H9 (cell line): ENCODE results near the gene FUS. TPM values are rescaled to one million over a fixed set of nuclear protein-coding genes. Genes with fewer than 3 reads are reported as not detected.

Source experiments
- DNase-seq: peaks from one replicate; pipeline ENCODE4 v3.0.0-alpha.2; 2017
- H2AFZ ChIP-seq: one replicate; pipeline ENCODE4 v1.6.1; 2013; ENCODE audit warnings: mild to moderate bottlenecking, low read length, control low read depth, moderate library complexity
- H2AK5ac ChIP-seq: 2 replicates; pipeline ENCODE4 v1.6.1; 2013; ENCODE audit warnings: low read length, control low read depth, mixed read lengths; ENCODE audit not compliant: insufficient read length
- H2BK120ac ChIP-seq: one replicate; pipeline ENCODE4 v1.6.1; 2013; ENCODE audit warnings: low read depth, mild to moderate bottlenecking, low read length, control low read depth, inconsistent platforms; ENCODE audit not compliant: poor library complexity, severe bottlenecking
- H2BK12ac ChIP-seq: 2 replicates; pipeline ENCODE4 v1.6.1; 2013; ENCODE audit warnings: low read length, control low read depth, mixed read lengths, low read depth; ENCODE audit not compliant: insufficient read length
- H2BK15ac ChIP-seq: 2 replicates; pipeline ENCODE4 v1.6.1; 2013; ENCODE audit warnings: low read depth, low read length, control low read depth
- H2BK20ac ChIP-seq: one replicate; pipeline ENCODE4 v1.6.1; 2013; ENCODE audit warnings: low read depth, mild to moderate bottlenecking, low read length, control low read depth, inconsistent platforms; ENCODE audit not compliant: poor library complexity, severe bottlenecking
- H2BK5ac ChIP-seq: 2 replicates; pipeline ENCODE4 v1.6.1; 2013; ENCODE audit warnings: low read length, control low read depth, mixed read lengths; ENCODE audit not compliant: insufficient read length
- H3K14ac ChIP-seq: 2 replicates; pipeline ENCODE4 v1.6.1; 2013; ENCODE audit warnings: low read length, control low read depth; ENCODE audit not compliant: insufficient read depth
- H3K18ac ChIP-seq: 2 replicates; pipeline ENCODE4 v1.6.1; 2013; ENCODE audit warnings: low read depth, mild to moderate bottlenecking, mixed read lengths, low read length, control low read depth; ENCODE audit not compliant: insufficient read length
- H3K23ac ChIP-seq: 2 replicates; pipeline ENCODE4 v1.6.1; 2013; ENCODE audit warnings: low read length, control low read depth, mixed read lengths, low read depth; ENCODE audit not compliant: insufficient read length
- H3K23me2 ChIP-seq: 2 replicates; pipeline ENCODE4 v1.6.1; 2013; ENCODE audit warnings: low read depth, mild to moderate bottlenecking, mixed read lengths, low read length, control low read depth; ENCODE audit not compliant: insufficient read length, poor library complexity, severe bottlenecking
- H3K27ac ChIP-seq: 2 replicates; pipeline ENCODE4 v1.5.1; 2013; ENCODE audit warnings: low read length, control low read depth, mixed read lengths, low read depth; ENCODE audit not compliant: insufficient read length
- H3K27me3 ChIP-seq: 2 replicates; pipeline ENCODE4 v1.6.1; 2013; ENCODE audit warnings: low read length, control low read depth, inconsistent platforms; ENCODE audit not compliant: insufficient read depth
- H3K4ac ChIP-seq: 2 replicates; pipeline ENCODE4 v1.6.1; 2013; ENCODE audit warnings: low read depth, mild to moderate bottlenecking, control low read depth, inconsistent platforms, low read length, moderate library complexity
- H3K4me1 ChIP-seq: 2 replicates; pipeline ENCODE4 v1.6.1; 2013; ENCODE audit warnings: low read length, control low read depth, inconsistent platforms; ENCODE audit not compliant: insufficient read depth
- H3K4me2 ChIP-seq: 2 replicates; pipeline ENCODE4 v1.6.1; 2013; ENCODE audit warnings: low read length, control low read depth, mixed read lengths; ENCODE audit not compliant: insufficient read length, insufficient read depth
- H3K56ac ChIP-seq: 2 replicates; pipeline ENCODE4 v1.6.1; 2013; ENCODE audit warnings: low read depth, mild to moderate bottlenecking, mixed read lengths, low read length, control low read depth; ENCODE audit not compliant: insufficient read length
- H3K79me1 ChIP-seq: 2 replicates; pipeline ENCODE4 v1.6.1; 2013; ENCODE audit warnings: low read depth, mild to moderate bottlenecking, moderate library complexity, low read length, control low read depth, inconsistent platforms; ENCODE audit not compliant: insufficient read depth, poor library complexity, severe bottlenecking
- H3K79me2 ChIP-seq: 2 replicates; pipeline ENCODE4 v1.6.1; 2013; ENCODE audit warnings: low read length, control low read depth, inconsistent platforms; ENCODE audit not compliant: insufficient read depth
- H3K9ac ChIP-seq: 2 replicates; pipeline ENCODE4 v1.6.1; 2013; ENCODE audit warnings: low read length, control low read depth, mixed read lengths; ENCODE audit not compliant: insufficient read length; ENCODE audit errors: extremely low read depth
- H3K9me3 ChIP-seq: one replicate; pipeline ENCODE4 v1.6.1; 2013; ENCODE audit warnings: low read depth, low read length, inconsistent platforms; ENCODE audit not compliant: control insufficient read depth
- H3T11ph ChIP-seq: one replicate; pipeline ENCODE4 v1.6.1; 2013; ENCODE audit warnings: mild to moderate bottlenecking, low read length, control low read depth, inconsistent platforms
- H4K20me1 ChIP-seq: one replicate; pipeline ENCODE4 v1.6.1; 2013; ENCODE audit not compliant: control insufficient read depth, insufficient read length, insufficient read depth
- H4K5ac ChIP-seq: 2 replicates; pipeline ENCODE4 v1.6.1; 2013; ENCODE audit warnings: low read depth, mild to moderate bottlenecking, mixed read lengths, low read length, control low read depth; ENCODE audit not compliant: insufficient read length
- H4K8ac ChIP-seq: replicated peaks from 2 replicates; pipeline ENCODE4 v1.6.1; 2013; ENCODE audit warnings: low read length, control low read depth, mixed read lengths, low read depth; ENCODE audit not compliant: insufficient read length
- H4K91ac ChIP-seq: 2 replicates; pipeline ENCODE4 v1.6.1; 2013; ENCODE audit warnings: low read depth, mild to moderate bottlenecking, moderate library complexity, mixed read lengths, low read length, control low read depth; ENCODE audit not compliant: insufficient read length
- H3K27ac Mint-ChIP-seq, 3 experiments: 2 replicates in 2 of 3; 3 replicates in 1 of 3; pipeline ENCODE4 v1.8.0; 2020 to 2021; ENCODE audit warnings: mixed read lengths in 3 of 3, mild to moderate bottlenecking in 1 of 3, moderate library complexity in 1 of 3
- H3K27me3 Mint-ChIP-seq: 2 replicates; pipeline ENCODE4 v1.8.0; 2021; ENCODE audit warnings: low read depth, mild to moderate bottlenecking, moderate library complexity, mixed read lengths
- H3K36me3 Mint-ChIP-seq, 3 experiments: 2 replicates in 2 of 3; 3 replicates in 1 of 3; pipeline ENCODE4 v1.8.0; 2020 to 2021; ENCODE audit warnings: low read depth in 3 of 3, mixed read lengths in 3 of 3; ENCODE audit not compliant: insufficient read depth in 1 of 3
- H3K4me1 Mint-ChIP-seq, 2 experiments: 2 replicates each; pipeline ENCODE4 v1.8.0; 2020; ENCODE audit warnings: mixed read lengths in 2 of 2
- H3K4me3 Mint-ChIP-seq, 2 experiments: 2 replicates in 1 of 2; 3 replicates in 1 of 2; pipeline ENCODE4 v1.8.0; 2020 to 2021; ENCODE audit warnings: mild to moderate bottlenecking in 2 of 2, mixed read lengths in 2 of 2, moderate library complexity in 1 of 2
- H3K9me3 Mint-ChIP-seq, 2 experiments: 2 replicates in 1 of 2; 3 replicates in 1 of 2; pipeline ENCODE4 v1.8.0; 2020; ENCODE audit warnings: mild to moderate bottlenecking in 2 of 2, mixed read lengths in 2 of 2, moderate library complexity in 1 of 2
- CTCF ChIP-seq: fragments of 200-600 bp; sonication (generic); conservative IDR thresholded peaks from 3 replicates; pipeline ENCODE4 v1.8.0; 2021; ENCODE audit warnings: antibody characterized with exemption, mild to moderate bottlenecking
- WGBS: extraction: QIAGEN DNeasy Blood & Tissue Kit; methylation state at CpG from one replicate; pipeline ENCODE4 v1.1.7; 2013; ENCODE audit warnings: missing lambda C conversion rate, low lambda C conversion rate, mixed read lengths; ENCODE audit not compliant: insufficient read length; ENCODE audit errors: extremely low coverage; 5-methylcytosine and 5-hydroxymethylcytosine counted together
- total RNA-seq: library from RNA; stranded (reverse); gene quantifications from 2 replicates; pipeline ENCODE4 v1.2.1, GENCODE V29; 2021

The FUS gene
- total RNA-seq, 1 experiment from 2014 or later, result 1,034 TPM

- Histone ChIP-seq H3K23me2 (peaks cover 5% of the 10 kb centered on the region), H3K56ac (no peak overlapping the region), H2BK15ac (no peak overlapping the region), H3T11ph (no peak overlapping the region), H3K4ac (no peak overlapping the region), H3K9ac (no peak overlapping the region), H3K4me1 (peaks cover 18% of the 10 kb centered on the region; the same call in 1 of the 2 replicates), H2AK5ac (no peak overlapping the region), H4K5ac (no peak overlapping the region), H2BK5ac (no peak overlapping the region), H2BK20ac (no peak overlapping the region), H3K23ac (no peak overlapping the region), H4K8ac (no peak overlapping the region), H3K27me3 (no peaks in the 10 kb centered on the region), H2BK120ac (no peak overlapping the region), H3K14ac (no peak overlapping the region), H3K27ac (no peak overlapping the region), H3K18ac (no peak overlapping the region), H2AFZ (no peak overlapping the region), H4K20me1 (no peaks in the 10 kb centered on the region), H3K9me3 (no peaks in the 10 kb centered on the region), H2BK12ac (no peak overlapping the region), H3K79me1 (peaks cover 5% of the 10 kb centered on the region), H3K4me2 (no peak overlapping the region), H4K91ac (peak overlapping the region; percentile 16), H3K79me2 (peaks cover 4% of the 10 kb centered on the region; the same call in 1 of the 2 replicates)
- WGBS, result no CpG with 5 or more reads among the region's 11 CpGs
- Mint-ChIP-seq H3K36me3 (peaks cover 28 to 50% (median 41%) of the 10 kb centered on the region in 3 experiments), H3K9me3 (no peaks in the 10 kb centered on the region; a peak in 1 of 5 replicates), H3K4me1 (peaks cover 45 to 50% of the 10 kb centered on the region in 2 experiments), H3K4me3 (peak overlapping the region in 1 of 2 experiments; percentile 54; a peak in 1 of 5 replicates), H3K27me3 (no peaks in the 10 kb centered on the region), H3K27ac (peak overlapping the region; percentile 82 to 97 (median 84); a peak in 5 of 7 replicates)
- no peak for DNase-seq
- TF ChIP-seq CTCF, result no peak
Observed at GRCh38 chr16:31131416-31131815, 48.5 kb upstream of the FUS start.
